IMR-90 (cell line): Measurements from ENCODE around the gene ZNF771. TPM values are rescaled to one million over a fixed set of nuclear protein-coding genes. Genes with fewer than 3 reads are reported as not detected.

ENCODE experiments used
- ATAC-seq: fragments of 200-7000 bp; cut with Tn5 transposase; 2 replicates; pipeline ENCODE4 v1.9.1; 2020; ENCODE audit warnings: low read depth, mild to moderate bottlenecking, moderate library complexity
- BruUV-seq: library from RNA; stranded (reverse); fragments of 400-500 nt; replicated peaks from 2 replicates; lab custom pipeline; 2021; lab: Mats Ljungman, UMichigan
- CTCF ChIA-PET: fragments of 300-600 bp; formaldehyde crosslinking; extraction: SDS; loops from one replicate; lab custom pipeline; 2021; ENCODE audit warnings: antibody characterized with exemption; lab: Yijun Ruan, JAX
- POLR2A ChIA-PET: fragments of 300-600 bp; sonication (Branson Sonifier 250); formaldehyde crosslinking; loops from one replicate; lab custom pipeline; 2022; ENCODE audit warnings: antibody characterized with exemption; ENCODE audit not compliant: unreplicated experiment; lab: Charles Lee
- DNase-seq: peaks from one replicate; pipeline ENCODE4 v3.0.0; 2013
- H2AFZ ChIP-seq: replicated peaks from 2 replicates; pipeline ENCODE3; 2013; ENCODE audit warnings: low read length, mild to moderate bottlenecking; ENCODE audit not compliant: poor library complexity
- H2AK5ac ChIP-seq: 2 replicates; pipeline ENCODE4 v1.6.1; 2013; ENCODE audit warnings: low read depth, low read length, inconsistent platforms
- H2AK9ac ChIP-seq: replicated peaks from 2 replicates; pipeline ENCODE3; 2013; ENCODE audit warnings: mild to moderate bottlenecking, low read depth, low read length, moderate library complexity; ENCODE audit not compliant: poor library complexity
- H2BK120ac ChIP-seq: 2 replicates; pipeline ENCODE4 v1.6.1; 2013; ENCODE audit warnings: low read depth, low read length, inconsistent platforms
- H2BK15ac ChIP-seq: 3 replicates; pipeline ENCODE4 v1.6.1; 2013; ENCODE audit warnings: low read depth, low read length, inconsistent platforms
- H2BK20ac ChIP-seq: 2 replicates; pipeline ENCODE4 v1.6.1; 2013; ENCODE audit warnings: low read depth, mild to moderate bottlenecking, inconsistent platforms, low read length, moderate library complexity
- H2BK5ac ChIP-seq: 2 replicates; pipeline ENCODE4 v1.6.1; 2013; ENCODE audit warnings: mild to moderate bottlenecking, low read depth, low read length, inconsistent platforms; ENCODE audit not compliant: poor library complexity, severe bottlenecking
- H3K14ac ChIP-seq: replicated peaks from 2 replicates; pipeline ENCODE4 v1.6.1; 2013; ENCODE audit warnings: low read depth, low read length, inconsistent platforms
- H3K18ac ChIP-seq: 2 replicates; pipeline ENCODE4 v1.6.1; 2013; ENCODE audit warnings: low read depth, low read length, control low read depth
- H3K23ac ChIP-seq: 2 replicates; pipeline ENCODE4 v1.6.1; 2013; ENCODE audit warnings: low read depth, low read length, inconsistent platforms
- H3K27ac ChIP-seq: 2 replicates; pipeline ENCODE4 v1.5.1; 2013; ENCODE audit warnings: mild to moderate bottlenecking, control low read depth, low read length; ENCODE audit not compliant: insufficient read depth
- H3K27me3 ChIP-seq: 2 replicates; pipeline ENCODE4 v1.6.1; 2013; ENCODE audit warnings: low read length; ENCODE audit not compliant: control insufficient read depth, insufficient read depth
- H3K36me3 ChIP-seq: 2 replicates; pipeline ENCODE4 v1.6.1; 2013; ENCODE audit warnings: low read length, mixed read lengths; ENCODE audit not compliant: control insufficient read depth, insufficient read depth
- H3K4ac ChIP-seq: 2 replicates; pipeline ENCODE4 v1.6.1; 2013; ENCODE audit warnings: low read depth, low read length, inconsistent platforms
- H3K4me1 ChIP-seq: 2 replicates; pipeline ENCODE4 v1.6.1; 2013; ENCODE audit warnings: low read length, mixed read lengths; ENCODE audit not compliant: control insufficient read depth, insufficient read depth
- H3K4me2 ChIP-seq: 2 replicates; pipeline ENCODE4 v1.6.1; 2013; ENCODE audit warnings: low read depth, mild to moderate bottlenecking, control low read depth, low read length, moderate library complexity
- H3K4me3 ChIP-seq: 2 replicates; pipeline ENCODE4 v1.5.1; 2013; ENCODE audit warnings: low read depth, mild to moderate bottlenecking, control low read depth, low read length, moderate library complexity; ENCODE audit not compliant: insufficient read depth
- H3K56ac ChIP-seq: 2 replicates; pipeline ENCODE4 v1.6.1; 2013; ENCODE audit warnings: low read length, inconsistent platforms; ENCODE audit not compliant: insufficient read depth; ENCODE audit errors: extremely low read depth
- H3K79me1 ChIP-seq, 2 experiments: 2 replicates each; pipeline ENCODE4 v1.6.1; 2013; ENCODE audit warnings: low read length in 2 of 2, inconsistent platforms in 1 of 2, low read depth in 1 of 2
- H3K9ac ChIP-seq: 2 replicates; pipeline ENCODE4 v1.6.1; 2013; ENCODE audit warnings: low read depth, low read length, control low read depth
- H3K9me1 ChIP-seq: 2 replicates; pipeline ENCODE4 v1.6.1; 2013; ENCODE audit warnings: low read length, inconsistent platforms; ENCODE audit not compliant: insufficient read depth
- H3K9me3 ChIP-seq: 2 replicates; pipeline ENCODE4 v1.6.1; 2013; ENCODE audit warnings: low read length; ENCODE audit not compliant: control insufficient read depth, insufficient read depth
- H4K20me1 ChIP-seq: 2 replicates; pipeline ENCODE4 v1.6.1; 2013; ENCODE audit warnings: low read length, inconsistent platforms; ENCODE audit not compliant: insufficient read depth
- H4K5ac ChIP-seq: 2 replicates; pipeline ENCODE4 v1.6.1; 2013; ENCODE audit warnings: mild to moderate bottlenecking, low read depth, low read length, control low read depth
- H4K8ac ChIP-seq, 2 experiments: 2 replicates each; pipeline ENCODE4 v1.6.1; 2013; ENCODE audit warnings: low read depth in 2 of 2, low read length in 2 of 2, control low read depth in 1 of 2, inconsistent platforms in 1 of 2
- H4K91ac ChIP-seq: 2 replicates; pipeline ENCODE4 v1.6.1; 2013; ENCODE audit warnings: low read depth, low read length, inconsistent platforms; ENCODE audit not compliant: insufficient read depth
- BHLHE40 ChIP-seq: fragments of 150-350 bp; IDR thresholded peaks from 2 replicates; pipeline ENCODE4 v1.6.1; 2016; ENCODE audit warnings: mild to moderate bottlenecking, low read depth, low read length
- SMC3 ChIP-seq: fragments of 150-350 bp; IDR thresholded peaks from 2 replicates; pipeline ENCODE4 v1.6.1; 2016; ENCODE audit warnings: low read depth, mild to moderate bottlenecking, antibody characterized with exemption, low read length, moderate library complexity
- WGBS, 2 experiments: methylation state at CpG; one replicate each; pipeline versions ENCODE4 v1.1.5 to v1.1.7; 2013; ENCODE audit warnings: missing lambda C conversion rate in 2 of 2; ENCODE audit not compliant: insufficient read length in 1 of 2; ENCODE audit errors: extremely low coverage in 2 of 2; 5-methylcytosine and 5-hydroxymethylcytosine counted together
- dilution Hi-C: fragments of 300-500 bp; cut with HindIII; formaldehyde crosslinking; loops from one replicate; pipeline ENCODE4 v1.14.3; 2018; ENCODE audit warnings: low sequenced_read_pairs; ENCODE audit not compliant: unreplicated experiment
- in situ Hi-C: fragments of 300-500 bp; cut with MboI; formaldehyde crosslinking; loops from 3 replicates; pipeline ENCODE4 v1.14.3; 2019; ENCODE audit warnings: low sequenced_read_pairs, inconsistent platforms, mixed read lengths
- intact Hi-C: fragments of 100-400 bp; cut with micrococcal nuclease; formaldehyde crosslinking; loops from 2 replicates; pipeline ENCODE4 v1.10.0; 2022
- microRNA-seq, 2 experiments: library from miRNA; stranded (forward) in 1 of 2; unstranded in 1 of 2; fragments of 10-50 nt in 1 of 2; fragments of <30 nt in 1 of 2; gene quantifications in 1 of 2; microRNA quantifications in 1 of 2; one replicate each; pipeline versions ENCODE3 to v1.1.0; 2013 to 2020; ENCODE audit not compliant: insufficient read depth in 1 of 2, insufficient read length in 1 of 2, unreplicated experiment in 1 of 2
- polyA plus RNA-seq, 3 experiments: library from polyadenylated mRNA; depleted of rRNA; stranded (reverse); fragments of >200 nt; gene quantifications; 2 replicates each; pipeline ENCODE4 v1.2.3, GENCODE V29; 2012; ENCODE audit warnings: low replicate concordance in 1 of 3
- small RNA-seq, 5 experiments: library from RNA; depleted of rRNA; stranded (forward); fragments of <200 nt; gene quantifications; one replicate each; pipeline ENCODE3, GENCODE V24; 2012
- total RNA-seq: library from RNA; depleted of rRNA; stranded (reverse); fragments of >200 nt; gene quantifications from 2 replicates; pipeline ENCODE4 v1.2.3, GENCODE V29; 2012; rRNA removed

Gene ZNF771
- total and polyA plus RNA-seq, 2 of the 4 experiments (the other 2 are of a cell fraction): 5.2 to 10.9 TPM

GRCh38 chr16:30464078-30464477 lies 56.7 kb downstream of the ZNF771 start:
- Histone ChIP-seq H2BK15ac (no peak overlapping the region), H3K18ac (no peak overlapping the region), H3K4me1 (no peaks in the 10 kb centered on the region), H3K9ac (no peak overlapping the region), H3K23ac (no peak overlapping the region), H3K4me2 (no peak overlapping the region), H2AK9ac (no peak overlapping the region), H2BK120ac (no peak overlapping the region), H4K8ac (no peak overlapping the region), H3K27me3 (no peaks in the 10 kb centered on the region; the same call in 1 of the 2 replicates), H3K79me1 (no peaks in the 10 kb centered on the region), H3K4ac (no peak overlapping the region), H3K4me3 (no peak overlapping the region), H4K91ac (no peak overlapping the region), H2AFZ (no peak overlapping the region), H3K27ac (no peak overlapping the region), H4K20me1 (no peaks in the 10 kb centered on the region), H3K36me3 (no peaks in the 10 kb centered on the region), H3K9me3 (no peaks in the 10 kb centered on the region), H2AK5ac (no peak overlapping the region), H2BK5ac (no peak overlapping the region), H3K56ac (no peak overlapping the region), H4K5ac (no peak overlapping the region), H2BK20ac (no peak overlapping the region), H3K14ac (no peak overlapping the region), H3K9me1 (no peaks in the 10 kb centered on the region)
- WGBS, 2 experiments: 86% methylated on average over 5 of the region's 7 CpGs; no CpG with 5 or more reads in 1 of the 2 experiments
- dilution Hi-C loops (no loop called here), intact Hi-C loops (no loop called here), in situ Hi-C loops (no loop called here)
- ChIA-PET POLR2A (no interaction called here), CTCF (interaction anchor here (0.6 kb wide), 1 partner anchor 134 kb away, joined by 3 read pairs; no protein-coding TSS in a partner anchor)
- BruUV-seq: no TSS peak
- ATAC-seq (no peak), DNase-seq (no peak)
- TF ChIP-seq BHLHE40 (no peak), SMC3 (no peak)

Small RNA genes within 50 kb of the gene (microRNA-seq; reads per million reads assigned to microRNA genes)
- gene RF00019 (ENCODE audit: insufficient read depth, insufficient read length) (not detected), gene RF00406 (ENCODE audit: insufficient read depth, insufficient read length) (not detected)

Small RNA genes within 50 kb of the gene (small RNA-seq; reads per million reads assigned to genes)
- gene RF00019: 0 reads per million in 5 experiments
- 0 to 5.9 (median 0) reads per million in 5 experiments for gene RF00406

Other genes starting within 250 kb of the ZNF771 start
- 6.4 and 7.2 TPM in 2 replicates for gene CORO1A, start 224.0 kb upstream of the ZNF771 start, total RNA-seq
- gene CORO1A, start 224.0 kb upstream of the ZNF771 start, polyA plus RNA-seq (2012; rRNA removed): 13.2 and 16.7 TPM in 2 replicates
- 301 and 407 TPM in 2 replicates for gene BOLA2B, start 213.9 kb upstream of the ZNF771 start, total RNA-seq
- 90.1 and 121 TPM in 2 replicates for gene BOLA2B, start 213.9 kb upstream of the ZNF771 start, polyA plus RNA-seq (2012; rRNA removed)
- gene SLX1A, start 213.7 kb upstream of the ZNF771 start, total RNA-seq: 8.4 and 11.4 TPM in 2 replicates
- gene SLX1A, start 213.7 kb upstream of the ZNF771 start, polyA plus RNA-seq (2012; rRNA removed): 35.1 and 44.4 TPM in 2 replicates
- gene SULT1A3, start 208.4 kb upstream of the ZNF771 start, total RNA-seq: 0.18 and 1.1 TPM in 2 replicates
- gene SULT1A3, start 208.4 kb upstream of the ZNF771 start, polyA plus RNA-seq (2012; rRNA removed): 12.8 and 17.2 TPM in 2 replicates
- gene NPIPB13, start 159.1 kb upstream of the ZNF771 start, total RNA-seq: 0.28 and 0.54 TPM in 2 replicates
- gene NPIPB13, start 159.1 kb upstream of the ZNF771 start, polyA plus RNA-seq (2012; rRNA removed): 4.4 and 4.5 TPM in 2 replicates
- gene CD2BP2, start 52.3 kb upstream of the ZNF771 start, total RNA-seq: 29.6 and 34.4 TPM in 2 replicates
- 41.1 and 44.0 TPM in 2 replicates for gene CD2BP2, start 52.3 kb upstream of the ZNF771 start, polyA plus RNA-seq (2012; rRNA removed)
- 8.1 and 8.4 TPM in 2 replicates for gene TBC1D10B, start 37.1 kb upstream of the ZNF771 start, total RNA-seq
- gene TBC1D10B, start 37.1 kb upstream of the ZNF771 start, polyA plus RNA-seq (2012; rRNA removed): 24.9 and 26.4 TPM in 2 replicates
- not detected in 2 replicates for gene MYL11, start 32.8 kb upstream of the ZNF771 start, total RNA-seq
- 1.1 and 1.2 TPM in 2 replicates for gene MYL11, start 32.8 kb upstream of the ZNF771 start, polyA plus RNA-seq (2012; rRNA removed)
- gene SEPTIN1, start 25.0 kb upstream of the ZNF771 start, total RNA-seq: not detected in 2 replicates
- gene SEPTIN1, start 25.0 kb upstream of the ZNF771 start, polyA plus RNA-seq (2012; rRNA removed): 0.24 and 0.50 TPM in 2 replicates
- 6.6 and 6.9 TPM in 2 replicates for gene ZNF48, start 12.2 kb upstream of the ZNF771 start, total RNA-seq
- gene ZNF48, start 12.2 kb upstream of the ZNF771 start, polyA plus RNA-seq (2012; rRNA removed): 5.8 and 6.7 TPM in 2 replicates
- gene DCTPP1, start 22.4 kb downstream of the ZNF771 start, total RNA-seq: 23.3 and 24.9 TPM in 2 replicates
- 45.5 and 48.9 TPM in 2 replicates for gene DCTPP1, start 22.4 kb downstream of the ZNF771 start, polyA plus RNA-seq (2012; rRNA removed)
- gene SEPHS2, start 38.3 kb downstream of the ZNF771 start, total RNA-seq: 10.4 and 10.6 TPM in 2 replicates
- gene SEPHS2, start 38.3 kb downstream of the ZNF771 start, polyA plus RNA-seq (2012; rRNA removed): 25.5 and 31.4 TPM in 2 replicates
- gene ITGAL, start 65.1 kb downstream of the ZNF771 start, total RNA-seq: not detected in 2 replicates
- not detected in 2 replicates for gene ITGAL, start 65.1 kb downstream of the ZNF771 start, polyA plus RNA-seq (2012; rRNA removed)
- gene ZNF768, start 119.0 kb downstream of the ZNF771 start, total RNA-seq: 9.2 and 9.3 TPM in 2 replicates
- 20.3 and 22.1 TPM in 2 replicates for gene ZNF768, start 119.0 kb downstream of the ZNF771 start, polyA plus RNA-seq (2012; rRNA removed)
- 1.9 and 2.0 TPM in 2 replicates for gene ZNF747, start 127.3 kb downstream of the ZNF771 start, total RNA-seq
- 2.6 and 2.9 TPM in 2 replicates for gene ZNF747, start 127.3 kb downstream of the ZNF771 start, polyA plus RNA-seq (2012; rRNA removed)
- gene ZNF764, start 150.8 kb downstream of the ZNF771 start, total RNA-seq: 2.2 and 2.5 TPM in 2 replicates
- 4.6 and 5.3 TPM in 2 replicates for gene ZNF764, start 150.8 kb downstream of the ZNF771 start, polyA plus RNA-seq (2012; rRNA removed)
- 1.7 and 1.8 TPM in 2 replicates for gene ZNF688, start 164.1 kb downstream of the ZNF771 start, total RNA-seq
- 3.7 and 5.5 TPM in 2 replicates for gene ZNF688, start 164.1 kb downstream of the ZNF771 start, polyA plus RNA-seq (2012; rRNA removed)
- 2.8 and 2.9 TPM in 2 replicates for gene ZNF785, start 178.1 kb downstream of the ZNF771 start, total RNA-seq
- 4.0 and 4.2 TPM in 2 replicates for gene ZNF785, start 178.1 kb downstream of the ZNF771 start, polyA plus RNA-seq (2012; rRNA removed)
- gene ZNF689, start 202.8 kb downstream of the ZNF771 start, total RNA-seq: 1.9 and 2.7 TPM in 2 replicates
- 2.9 and 3.8 TPM in 2 replicates for gene ZNF689, start 202.8 kb downstream of the ZNF771 start, polyA plus RNA-seq (2012; rRNA removed)
- gene PRR14, start 243.4 kb downstream of the ZNF771 start, total RNA-seq: 1.4 and 2.2 TPM in 2 replicates
- 11.8 and 11.9 TPM in 2 replicates for gene PRR14, start 243.4 kb downstream of the ZNF771 start, polyA plus RNA-seq (2012; rRNA removed)